Esophagus squamous epithelium (tissue), 5 donors: ENCODE measurements around the gene HTRA2. TPM values are rescaled to one million over a fixed set of nuclear protein-coding genes. Genes with fewer than 3 reads are reported as not detected.
A peak's percentile ranks its signal among the peaks of the same experiment; 100 is the strongest.

Experiments
- DNase-seq: peaks from one replicate; lab custom pipeline; 2025; lab: John Stamatoyannopoulos, UW
- H3K27ac ChIP-seq, 4 donors: fragments of 200-600 bp; sonication (generic); one replicate each; pipeline ENCODE4 v1.5.1; 2016 to 2019; ENCODE audit warnings: mild to moderate bottlenecking in 1 of 4
- H3K27me3 ChIP-seq, 4 donors: fragments of 200-600 bp; sonication (generic); 1 replicate in 3 of 4; 2 replicates in 1 of 4; pipeline versions ENCODE4 v1.5.1 to v1.6.0; 2017 to 2021; ENCODE audit warnings: antibody characterized with exemption in 1 of 4
- H3K36me3 ChIP-seq, 3 donors: fragments of 200-600 bp; sonication (generic); one replicate each; pipeline ENCODE4 v1.5.1; 2016 to 2019
- H3K4me1 ChIP-seq, 3 donors: fragments of 200-600 bp; sonication (generic); one replicate each; pipeline ENCODE4 v1.5.1; 2017 to 2019
- H3K4me3 ChIP-seq, 4 donors: fragments of 200-600 bp; sonication (generic); 1 replicate in 3 of 4; 2 replicates in 1 of 4; pipeline ENCODE4 v1.5.1; 2016 to 2019; ENCODE audit warnings: mild to moderate bottlenecking in 2 of 4, moderate library complexity in 1 of 4
- H3K9me3 ChIP-seq, 3 donors: fragments of 200-600 bp; sonication (generic); one replicate each; pipeline ENCODE4 v1.5.1; 2016 to 2019
- CTCF ChIP-seq, 6 experiments: fragments of 450-650 bp in 4 of 6; fragments of 200-600 bp in 2 of 6; sonication (generic) in 2 of 6; IDR thresholded peaks; one replicate each; pipeline ENCODE4 v1.5.1; 2016 to 2019; ENCODE audit warnings: antibody characterized with exemption in 6 of 6, mild to moderate bottlenecking in 4 of 6, moderate library complexity in 4 of 6
- POLR2A ChIP-seq, 4 donors: fragments of 450-650 bp; IDR thresholded peaks; one replicate each; pipeline ENCODE4 v1.6.1; 2017; ENCODE audit warnings: antibody characterized with exemption in 4 of 4, mild to moderate bottlenecking in 4 of 4, moderate library complexity in 3 of 4
- WGBS, 2 donors: methylation state at CpG; one replicate each; pipeline ENCODE4 v1.1.5; 2018; 5-methylcytosine and 5-hydroxymethylcytosine counted together
- intact Hi-C: fragments of 100-400 bp; cut with DNase I; formaldehyde crosslinking; loops from one replicate; pipeline ENCODE4 v1.15.0; 2022
- total RNA-seq, 4 donors: library from RNA; depleted of rRNA; stranded (reverse); fragments of >200 nt; gene quantifications; one replicate each; pipeline ENCODE4 v1.1.0, GENCODE V29; 2016
- donor health status: DM: yes; HTN: yes; CAD: no.

The HTRA2 gene
- total RNA-seq, 4 donors from 2014 or later: 16.9 to 25.8 (median 22.0) TPM

DNA sequence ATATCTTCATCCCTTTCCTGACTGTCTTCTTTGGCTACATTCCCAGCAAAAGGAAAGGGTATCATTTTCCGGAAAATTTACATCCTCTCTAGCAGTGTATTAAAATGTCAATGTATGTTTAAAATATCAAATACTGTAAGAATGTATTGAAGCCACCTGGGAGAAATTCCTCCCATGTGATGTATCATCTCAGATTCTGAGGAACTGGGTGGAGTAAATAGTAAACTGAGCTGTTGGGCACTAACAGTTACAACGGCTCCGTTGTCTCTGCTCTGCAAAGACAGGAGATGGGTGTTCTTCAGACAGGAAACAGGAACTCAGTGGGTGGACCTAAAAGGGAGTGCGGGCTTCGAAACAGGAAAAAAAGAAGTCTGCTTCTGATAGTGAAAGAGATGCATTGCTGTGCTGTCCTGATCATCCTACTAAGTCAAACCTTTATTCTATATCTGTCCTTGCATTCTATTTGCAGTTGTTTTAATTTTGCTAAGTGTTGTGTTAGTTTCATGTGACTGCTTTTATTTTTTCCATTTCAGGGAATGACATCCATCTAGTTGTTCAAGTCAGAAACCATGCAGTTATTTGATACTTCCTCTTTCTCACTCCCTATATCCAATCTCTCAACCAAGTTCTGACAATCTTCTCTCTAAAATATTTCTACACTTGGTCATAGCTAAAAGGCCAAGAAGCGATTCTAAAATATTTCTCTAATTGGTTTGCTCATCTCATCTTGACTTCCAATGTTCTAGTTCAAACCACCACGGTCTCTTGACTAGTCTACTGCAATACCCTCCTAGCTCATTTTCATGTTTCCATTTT, 44.2 kb downstream of the HTRA2 start:
- TF ChIP-seq CTCF (IDR thresholded peaks at IDR 0.05) (no peak), POLR2A (IDR thresholded peaks at IDR 0.05) (no peak)
- Histone ChIP-seq H3K4me3 (no peak overlapping the region), H3K27me3 (peaks cover 0 to 9% (median 0%) of the 10 kb centered on the region in 4 donors), H3K4me1 (no peaks in the 10 kb centered on the region), H3K27ac (peak overlapping the region in 2 of 4 donors; percentile 1), H3K9me3 (no peaks in the 10 kb centered on the region), H3K36me3 (no peaks in the 10 kb centered on the region)
- 40 to 45% methylated on average over 7 of the region's 7 CpGs for WGBS, 2 donors
- intact Hi-C loops: no loop called here
- no peak for DNase-seq

DNA sequence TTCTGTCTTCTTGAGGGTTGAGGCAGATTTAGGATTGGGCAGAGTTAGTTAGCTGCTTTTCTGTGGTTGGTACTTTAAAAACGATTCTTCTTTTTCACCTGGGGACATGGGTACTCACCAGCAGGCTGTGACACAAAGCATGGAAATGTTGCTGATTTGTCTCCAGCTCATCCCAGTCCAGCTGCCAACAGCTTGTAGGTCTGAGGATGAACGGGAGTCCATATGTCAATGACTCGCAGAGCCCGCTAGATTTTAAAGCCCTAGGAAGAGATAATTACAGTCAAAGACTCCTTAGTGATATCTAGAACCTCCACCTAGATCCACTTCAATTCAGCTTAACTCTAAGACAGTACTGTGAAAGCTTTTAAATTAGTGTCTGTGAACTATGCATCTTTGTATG, 45.6 kb downstream of the HTRA2 start:
- 70 to 81% methylated on average over 4 of the region's 4 CpGs for WGBS, 2 donors
- TF ChIP-seq POLR2A (IDR thresholded peaks at IDR 0.05) (no peak), CTCF (IDR thresholded peaks at IDR 0.05) (no peak)

DNA sequence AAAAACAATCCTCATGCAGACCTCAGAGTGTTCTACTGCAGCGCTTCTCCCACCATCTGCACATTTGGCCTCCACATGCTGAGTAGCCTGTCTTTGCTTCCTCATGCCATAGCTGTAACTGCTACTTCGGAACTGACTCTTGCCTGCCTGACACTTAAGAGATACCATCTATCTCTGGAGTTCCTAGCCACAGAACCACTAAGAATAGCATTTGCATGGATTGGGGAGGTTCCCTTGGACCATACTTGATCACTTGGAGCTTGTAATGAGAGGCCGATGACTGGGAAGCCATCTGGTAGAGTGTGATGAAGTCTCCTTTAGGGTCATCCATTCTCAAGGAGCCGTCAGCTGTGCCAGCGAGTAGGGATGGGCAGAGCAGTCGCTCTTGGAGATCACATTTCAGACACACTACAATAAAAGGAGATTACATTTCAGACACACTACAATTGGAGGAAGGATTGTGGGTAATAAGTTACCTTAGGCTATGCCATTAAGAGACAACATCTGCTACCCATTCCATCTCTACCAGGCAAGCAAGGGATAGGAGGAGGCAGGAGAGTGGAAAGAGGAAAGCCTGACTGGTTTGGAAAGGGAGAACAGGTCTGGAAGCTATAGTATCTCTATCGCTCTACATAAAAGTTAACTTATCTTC, 46.6 kb downstream of the HTRA2 start:
- H3K9me3 ChIP-seq: no peaks in the 10 kb centered on the region
- no peak for TF ChIP-seq POLR2A (IDR thresholded peaks at IDR 0.05)
- no peak for TF ChIP-seq CTCF (IDR thresholded peaks at IDR 0.05)
- H3K4me1 ChIP-seq: no peaks in the 10 kb centered on the region
- H3K27me3 ChIP-seq: peaks cover 0 to 9% (median 0%) of the 10 kb centered on the region in 4 donors
- H3K27ac ChIP-seq: peak overlapping the region in 2 of 4 donors; percentile 59 to 65
- intact Hi-C loops: no loop called here
- 71 to 77% methylated on average over 6 to 7 of the region's 7 CpGs for WGBS, 2 donors
- DNase-seq: no peak
- no peak overlapping the region for H3K4me3 ChIP-seq
- H3K36me3 ChIP-seq: no peaks in the 10 kb centered on the region

More for the DNA sequence above, 45.6 kb downstream of the HTRA2 start:
- intact Hi-C loops: no loop called here
- H3K4me3 ChIP-seq: no peak overlapping the region
- no peak for DNase-seq
- H3K4me1 ChIP-seq: no peaks in the 10 kb centered on the region
- H3K9me3 ChIP-seq: no peaks in the 10 kb centered on the region
- H3K36me3 ChIP-seq: no peaks in the 10 kb centered on the region
- peaks cover 0 to 9% (median 0%) of the 10 kb centered on the region in 4 donors for H3K27me3 ChIP-seq
- H3K27ac ChIP-seq: no peak overlapping the region

DNA sequence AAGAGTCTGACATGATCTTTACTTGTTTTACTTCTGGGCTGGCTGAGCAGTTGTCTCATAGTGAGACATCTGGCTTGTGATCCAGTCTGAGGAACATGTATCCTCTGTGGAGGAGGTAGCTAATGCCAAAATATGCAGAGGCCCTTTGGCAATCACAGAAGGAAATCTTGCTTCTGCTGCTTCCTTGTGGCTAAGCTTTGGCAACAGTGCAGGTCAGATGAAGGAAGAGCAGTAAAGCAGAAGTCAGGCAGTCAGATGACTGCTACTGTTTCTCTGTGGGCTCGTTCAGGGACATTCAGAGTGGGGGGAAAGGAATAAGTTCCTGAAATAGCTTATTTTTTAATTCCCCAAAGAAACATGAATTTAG, 47.1 kb downstream of the HTRA2 start:
- DNase-seq: no peak
- no peak overlapping the region for H3K4me3 ChIP-seq
- no peaks in the 10 kb centered on the region for H3K9me3 ChIP-seq
- TF ChIP-seq CTCF (IDR thresholded peaks at IDR 0.05) (no peak), POLR2A (IDR thresholded peaks at IDR 0.05) (no peak)
- no peaks in the 10 kb centered on the region for H3K36me3 ChIP-seq
- H3K27me3 ChIP-seq: peaks cover 0 to 9% (median 0%) of the 10 kb centered on the region in 4 donors
- 15 to 18% methylated on average over 1 of the region's 1 CpG for WGBS, 2 donors
- intact Hi-C loops: no loop called here
- peak overlapping the region in 2 of 4 donors; percentile 59 to 65 for H3K27ac ChIP-seq
- H3K4me1 ChIP-seq: no peaks in the 10 kb centered on the region

DNA sequence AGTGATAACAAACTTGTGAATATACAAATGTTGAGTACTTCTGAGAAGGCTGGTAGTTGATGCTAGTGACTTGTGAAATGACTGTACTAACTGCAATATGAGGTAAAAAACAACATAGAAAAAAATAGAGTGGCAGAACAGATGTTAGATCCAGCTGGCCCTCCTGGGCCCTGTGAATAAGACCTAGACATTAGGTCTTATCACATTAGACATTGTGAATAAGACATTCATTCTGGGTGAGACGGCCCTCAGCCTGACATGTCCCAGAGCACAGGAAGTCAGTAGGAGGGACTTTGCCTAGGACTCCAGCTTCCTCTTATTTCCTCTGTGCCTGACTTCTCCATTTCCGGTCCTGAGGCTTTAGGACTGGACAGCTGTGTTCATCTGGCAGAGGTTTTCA, 47.7 kb downstream of the HTRA2 start:
- WGBS, 2 donors: 37 to 54% methylated on average over 2 of the region's 2 CpGs
- H3K4me3 ChIP-seq: no peak overlapping the region

More for the DNA sequence above, 47.7 kb downstream of the HTRA2 start:
- H3K36me3 ChIP-seq: no peaks in the 10 kb centered on the region
- no peak for DNase-seq
- H3K9me3 ChIP-seq: no peaks in the 10 kb centered on the region
- peaks cover 0 to 9% (median 0%) of the 10 kb centered on the region in 4 donors for H3K27me3 ChIP-seq
- no peak for TF ChIP-seq CTCF (IDR thresholded peaks at IDR 0.05)
- TF ChIP-seq POLR2A (IDR thresholded peaks at IDR 0.05): no peak
- intact Hi-C loops: no loop called here
- peak overlapping the region in 2 of 4 donors; percentile 23 to 59 for H3K27ac ChIP-seq
- no peaks in the 10 kb centered on the region for H3K4me1 ChIP-seq
